22Rv1 (cell line): ENCODE measurements around the gene CHKA.

Source experiments
- H3K27ac ChIP-seq: fragments of 450-650 bp; 2 replicates; pipeline ENCODE4 v1.5.1; 2017
- ZFX ChIP-seq: fragments of 450-650 bp; IDR thresholded peaks from 2 replicates; pipeline ENCODE4 v1.6.1; 2017; ENCODE audit warnings: antibody characterized with exemption, borderline replicate concordance
- TF ChIP-seq, protein P1 (sequence below): fragments of 450-650 bp; IDR thresholded peaks from 2 replicates; pipeline ENCODE4 v1.5.1; 2017; ENCODE audit warnings: mild to moderate bottlenecking

CHKA gene

DNA sequence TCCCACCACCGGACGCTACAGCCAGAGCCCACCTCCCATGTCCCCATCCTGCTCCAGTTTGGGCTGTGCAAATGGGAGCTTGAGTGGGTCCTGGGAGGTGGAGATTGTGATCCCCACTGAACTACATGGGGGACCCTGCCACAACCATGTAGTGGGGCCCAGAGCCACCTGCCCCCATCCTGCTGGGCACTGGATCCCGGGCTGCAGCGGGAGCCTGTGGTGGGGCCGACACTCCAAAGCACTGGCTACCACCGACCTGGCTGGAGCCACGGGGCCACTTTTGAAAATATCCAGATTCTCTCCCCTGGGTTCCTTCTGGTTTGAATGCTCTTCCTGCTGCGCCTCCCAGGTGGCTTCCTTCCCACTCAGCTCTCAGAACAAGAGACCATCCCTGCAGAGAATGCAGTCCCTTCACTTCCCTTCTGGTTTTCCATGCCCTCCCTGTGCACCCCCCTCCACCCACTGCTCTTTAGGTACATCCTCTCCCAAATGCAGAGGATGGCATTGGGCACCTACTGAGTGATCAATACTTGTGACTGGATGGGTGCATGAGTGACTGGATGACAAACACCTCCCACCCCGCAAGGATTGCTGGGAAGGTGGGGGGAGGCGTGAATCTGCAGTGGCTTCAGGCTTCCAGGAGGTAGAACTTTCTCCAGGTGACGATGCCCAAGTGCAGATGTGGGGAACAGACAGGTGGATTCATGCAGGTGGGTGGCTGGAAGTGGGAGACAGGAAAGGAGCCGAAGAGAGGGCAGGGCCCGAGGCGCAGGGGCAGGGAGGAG, 116.4 kb downstream of the CHKA start:
- no peak overlapping the region for H3K27ac ChIP-seq

GRCh38 chr11:68003846-68004550, 117.2 kb downstream of the CHKA start, which contains the start of gene UNC93B1:
Gene UNC93B1 (minus strand): TSS chr11:68004097. CDS start chr11:68004043, 54 bp downstream.
- H3K27ac ChIP-seq: peak within 1 kb of the TSS; percentile 58
- TF ChIP-seq, protein P1, sequence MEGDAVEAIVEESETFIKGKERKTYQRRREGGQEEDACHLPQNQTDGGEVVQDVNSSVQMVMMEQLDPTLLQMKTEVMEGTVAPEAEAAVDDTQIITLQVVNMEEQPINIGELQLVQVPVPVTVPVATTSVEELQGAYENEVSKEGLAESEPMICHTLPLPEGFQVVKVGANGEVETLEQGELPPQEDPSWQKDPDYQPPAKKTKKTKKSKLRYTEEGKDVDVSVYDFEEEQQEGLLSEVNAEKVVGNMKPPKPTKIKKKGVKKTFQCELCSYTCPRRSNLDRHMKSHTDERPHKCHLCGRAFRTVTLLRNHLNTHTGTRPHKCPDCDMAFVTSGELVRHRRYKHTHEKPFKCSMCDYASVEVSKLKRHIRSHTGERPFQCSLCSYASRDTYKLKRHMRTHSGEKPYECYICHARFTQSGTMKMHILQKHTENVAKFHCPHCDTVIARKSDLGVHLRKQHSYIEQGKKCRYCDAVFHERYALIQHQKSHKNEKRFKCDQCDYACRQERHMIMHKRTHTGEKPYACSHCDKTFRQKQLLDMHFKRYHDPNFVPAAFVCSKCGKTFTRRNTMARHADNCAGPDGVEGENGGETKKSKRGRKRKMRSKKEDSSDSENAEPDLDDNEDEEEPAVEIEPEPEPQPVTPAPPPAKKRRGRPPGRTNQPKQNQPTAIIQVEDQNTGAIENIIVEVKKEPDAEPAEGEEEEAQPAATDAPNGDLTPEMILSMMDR: no peak
- no peak for TF ChIP-seq ZFX

More for the DNA sequence above, 116.4 kb downstream of the CHKA start:
- TF ChIP-seq ZFX: no peak
- TF ChIP-seq, protein P1: no peak

DNA sequence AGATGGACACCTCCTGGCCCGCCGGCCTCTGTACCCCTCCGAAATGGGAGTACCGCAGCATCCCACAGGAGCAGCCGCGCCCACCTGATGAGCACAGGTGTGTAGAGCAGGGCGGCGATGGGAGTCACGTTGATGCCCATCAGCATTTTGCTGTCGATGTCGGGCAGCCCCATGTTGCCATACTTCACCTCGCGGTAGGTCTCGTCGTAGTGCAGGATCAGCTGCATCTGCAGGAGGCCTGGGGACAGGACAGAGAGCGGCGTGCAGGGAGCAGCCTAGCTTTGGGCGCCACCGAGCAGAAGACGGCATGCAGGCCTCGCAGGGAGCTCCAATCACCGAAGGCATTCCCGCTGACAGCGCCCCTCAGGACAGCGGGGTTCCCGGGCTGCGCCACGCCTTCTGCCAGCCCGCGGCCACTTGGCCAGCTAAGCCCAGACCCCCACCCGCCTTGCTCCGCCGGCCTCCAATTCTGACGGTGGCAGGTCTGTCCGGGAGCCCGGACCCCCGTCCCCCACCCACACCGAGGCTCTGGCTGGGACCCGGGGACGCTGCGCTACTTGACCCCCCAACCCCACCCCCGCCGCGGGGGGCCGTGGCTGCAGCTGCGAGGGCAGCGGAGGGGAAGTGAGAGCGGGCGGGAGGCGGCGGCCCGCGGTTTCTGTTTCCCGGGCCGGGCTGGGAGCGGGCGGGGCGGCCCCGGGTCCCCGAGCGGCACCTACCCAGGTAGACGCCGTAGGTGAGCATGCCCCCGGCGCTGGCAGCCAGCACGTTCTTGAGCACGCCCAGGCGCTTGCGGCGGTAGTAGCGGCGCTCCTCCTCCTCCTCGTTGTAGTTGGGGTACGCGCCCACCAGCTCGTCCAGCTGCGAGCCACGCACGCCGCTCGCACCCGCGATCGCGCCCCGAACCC, 118.0 kb downstream of the CHKA start:
- H3K27ac ChIP-seq: peak overlapping the region; percentile 58
- TF ChIP-seq, protein P1: no peak
- no peak for TF ChIP-seq ZFX
